ENCODE results near the gene FRMD1. TPM values are rescaled to one million over a fixed set of nuclear protein-coding genes. Genes with fewer than 3 reads are reported as not detected.
"Not testable (repeated sequence)": the region's sequence is repeated elsewhere in the genome, so short reads cannot be mapped to it uniquely, and the experiment has no call there.

FRMD1 gene
- total and polyA plus RNA-seq, 9 donors: 0.13 to 0.89 (median 0.33) TPM

GRCh38 chr6:168080393-168081077 is 1.5 kb upstream of the FRMD1 start:
- no peak overlapping the region for H3K27ac ChIP-seq (ENCODE audit: low read length)
- 81% methylated on average over 17 of the region's 24 CpGs for WGBS (ENCODE audit: insufficient coverage)
- H3K36me3 ChIP-seq (ENCODE audit: control insufficient read depth, insufficient read depth, low read length): no peaks in the 10 kb centered on the region
- no peak overlapping the region for H3K4me3 ChIP-seq (ENCODE audit: low read length)
- peaks cover 3% of the 10 kb centered on the region for H3K27me3 ChIP-seq (ENCODE audit: control insufficient read depth, insufficient read depth, low read length)
- peaks cover 52% of the 10 kb centered on the region for H3K4me1 ChIP-seq (ENCODE audit: control insufficient read depth, insufficient read depth, low read length)
- peak; percentile 51 for DNase-seq
- no peaks in the 10 kb centered on the region for H3K9me3 ChIP-seq (replicated peaks; ENCODE audit: control insufficient read depth, low read depth, low read length)

- H3K27ac ChIP-seq (ENCODE audit: low read length): no peak overlapping the region
- WGBS (ENCODE audit: insufficient coverage): 63% methylated on average over 13 of the region's 21 CpGs
- peak; percentile 91 for DNase-seq
- peaks cover 45% of the 10 kb centered on the region for H3K4me1 ChIP-seq (ENCODE audit: control insufficient read depth, insufficient read depth, low read length)
- no peaks in the 10 kb centered on the region for H3K36me3 ChIP-seq (ENCODE audit: control insufficient read depth, insufficient read depth, low read length)
- H3K4me3 ChIP-seq (ENCODE audit: low read length): no peak overlapping the region
- H3K27me3 ChIP-seq (ENCODE audit: control insufficient read depth, insufficient read depth, low read length): peaks cover 12% of the 10 kb centered on the region
- H3K9me3 ChIP-seq (replicated peaks; ENCODE audit: control insufficient read depth, low read depth, low read length): no peaks in the 10 kb centered on the region
Observed at GRCh38 chr6:168078175-168078942, 653 bp downstream of the FRMD1 start.

- H3K27ac ChIP-seq (ENCODE audit: low read length); DNase-seq; H3K4me3 ChIP-seq (ENCODE audit: low read length); H3K36me3 ChIP-seq (ENCODE audit: control insufficient read depth, insufficient read depth, low read length); H3K9me3 ChIP-seq (replicated peaks; ENCODE audit: control insufficient read depth, low read depth, low read length): not testable (repeated sequence)
- WGBS (ENCODE audit: insufficient coverage): 84% methylated on average over 6 of the region's 7 CpGs
- Histone ChIP-seq H3K27me3 (ENCODE audit: control insufficient read depth, insufficient read depth, low read length) (peaks cover 16% of the 10 kb centered on the region), H3K4me1 (ENCODE audit: control insufficient read depth, insufficient read depth, low read length) (peaks cover 35% of the 10 kb centered on the region)
Observed at GRCh38 chr6:168077401-168077800, 1.6 kb downstream of the FRMD1 start.

- no peak overlapping the region for H3K4me3 ChIP-seq (ENCODE audit: low read length)
- WGBS (ENCODE audit: insufficient coverage): 90% methylated on average over 34 of the region's 34 CpGs
- no peak overlapping the region for H3K27ac ChIP-seq (ENCODE audit: low read length)
- H3K36me3 ChIP-seq (ENCODE audit: control insufficient read depth, insufficient read depth, low read length): no peaks in the 10 kb centered on the region
- H3K4me1 ChIP-seq (ENCODE audit: control insufficient read depth, insufficient read depth, low read length): peaks cover 32% of the 10 kb centered on the region
- no peak for DNase-seq
- no peaks in the 10 kb centered on the region for H3K9me3 ChIP-seq (replicated peaks; ENCODE audit: control insufficient read depth, low read depth, low read length)
- peaks cover 20% of the 10 kb centered on the region for H3K27me3 ChIP-seq (ENCODE audit: control insufficient read depth, insufficient read depth, low read length)
Observed at GRCh38 chr6:168075787-168076202, 3.2 kb downstream of the FRMD1 start.

GRCh38 chr6:168075216-168075615 is 3.8 kb downstream of the FRMD1 start:
- no peaks in the 10 kb centered on the region for H3K36me3 ChIP-seq (ENCODE audit: control insufficient read depth, insufficient read depth, low read length)
- DNase-seq: no peak
- H3K9me3 ChIP-seq (replicated peaks; ENCODE audit: control insufficient read depth, low read depth, low read length): no peaks in the 10 kb centered on the region
- H3K4me1 ChIP-seq (ENCODE audit: control insufficient read depth, insufficient read depth, low read length): peaks cover 27% of the 10 kb centered on the region
- H3K27me3 ChIP-seq (ENCODE audit: control insufficient read depth, insufficient read depth, low read length): peaks cover 20% of the 10 kb centered on the region
- no peak overlapping the region for H3K4me3 ChIP-seq (ENCODE audit: low read length)
- no peak overlapping the region for H3K27ac ChIP-seq (ENCODE audit: low read length)
- WGBS (ENCODE audit: insufficient coverage): 90% methylated on average over 10 of the region's 13 CpGs

DNA sequence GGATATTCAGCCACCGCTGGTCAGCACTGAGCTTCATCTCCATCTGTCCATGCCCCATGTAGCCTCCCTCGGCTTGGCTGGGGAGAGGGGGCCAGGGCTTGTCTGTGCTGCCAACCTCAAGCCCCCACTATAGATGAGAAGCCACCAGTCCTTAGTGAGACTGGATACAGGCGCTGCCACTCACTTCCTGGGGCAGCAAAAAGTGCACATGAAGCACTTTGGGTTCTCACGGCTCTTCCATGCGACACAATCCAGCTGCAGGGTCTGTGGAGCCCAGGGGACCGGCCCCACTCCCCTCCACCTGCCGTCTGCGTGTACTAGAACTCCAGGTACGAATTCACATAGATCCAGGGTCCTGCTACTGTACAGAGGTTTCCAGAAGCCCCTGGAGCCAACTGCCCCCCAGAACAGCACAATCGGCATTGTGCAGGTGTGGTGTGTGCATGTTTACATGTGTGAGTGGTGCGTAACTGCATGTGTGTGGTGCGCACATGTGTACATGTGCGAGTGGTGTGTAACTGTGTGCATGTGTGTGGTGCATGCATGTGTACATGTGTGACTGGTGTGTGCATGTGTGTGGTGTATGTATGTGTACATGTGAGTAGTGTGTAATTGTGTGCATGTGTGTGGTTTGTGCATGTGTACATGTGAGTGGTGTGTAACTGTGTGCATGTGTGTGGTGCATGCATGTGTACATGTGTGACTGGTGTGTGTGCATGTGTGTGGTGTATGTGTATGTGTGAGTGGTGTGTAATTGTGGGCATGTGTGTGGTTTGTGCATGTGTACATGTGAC is 4.9 kb downstream of the FRMD1 start:
- Histone ChIP-seq H3K9me3 (replicated peaks; ENCODE audit: control insufficient read depth, low read depth, low read length) (no peaks in the 10 kb centered on the region), H3K36me3 (ENCODE audit: control insufficient read depth, insufficient read depth, low read length) (no peaks in the 10 kb centered on the region), H3K4me3 (ENCODE audit: low read length) (no peak overlapping the region), H3K27ac (ENCODE audit: low read length) (no peak overlapping the region), H3K27me3 (ENCODE audit: control insufficient read depth, insufficient read depth, low read length) (peaks cover 23% of the 10 kb centered on the region), H3K4me1 (ENCODE audit: control insufficient read depth, insufficient read depth, low read length) (peaks cover 16% of the 10 kb centered on the region)
- DNase-seq: no peak
- 68% methylated on average over 12 of the region's 13 CpGs for WGBS (ENCODE audit: insufficient coverage)

GRCh38 chr6:168072730-168073129 is 6.3 kb downstream of the FRMD1 start:
- H3K27me3 ChIP-seq (ENCODE audit: control insufficient read depth, insufficient read depth, low read length): peaks cover 23% of the 10 kb centered on the region
- no peaks in the 10 kb centered on the region for H3K36me3 ChIP-seq (ENCODE audit: control insufficient read depth, insufficient read depth, low read length)
- H3K4me3 ChIP-seq (ENCODE audit: low read length): no peak overlapping the region
- H3K27ac ChIP-seq (ENCODE audit: low read length): no peak overlapping the region
- no peaks in the 10 kb centered on the region for H3K9me3 ChIP-seq (replicated peaks; ENCODE audit: control insufficient read depth, low read depth, low read length)
- H3K4me1 ChIP-seq (ENCODE audit: control insufficient read depth, insufficient read depth, low read length): peaks cover 5% of the 10 kb centered on the region
- DNase-seq: no peak
- WGBS (ENCODE audit: insufficient coverage): 49% methylated on average over 2 of the region's 4 CpGs

GRCh38 chr6:168072261-168072660 is 6.8 kb downstream of the FRMD1 start:
- Histone ChIP-seq H3K4me1 (ENCODE audit: control insufficient read depth, insufficient read depth, low read length) (peaks cover 8% of the 10 kb centered on the region), H3K9me3 (replicated peaks; ENCODE audit: control insufficient read depth, low read depth, low read length) (no peaks in the 10 kb centered on the region), H3K36me3 (ENCODE audit: control insufficient read depth, insufficient read depth, low read length) (no peaks in the 10 kb centered on the region), H3K27me3 (ENCODE audit: control insufficient read depth, insufficient read depth, low read length) (peaks cover 23% of the 10 kb centered on the region), H3K27ac (ENCODE audit: low read length) (no peak overlapping the region), H3K4me3 (ENCODE audit: low read length) (no peak overlapping the region)
- no peak for DNase-seq
- 83% methylated on average over 16 of the region's 24 CpGs for WGBS (ENCODE audit: insufficient coverage)

GRCh38 chr6:168071620-168072019 is 7.4 kb downstream of the FRMD1 start:
- no peaks in the 10 kb centered on the region for H3K9me3 ChIP-seq (replicated peaks; ENCODE audit: control insufficient read depth, low read depth, low read length)
- H3K27me3 ChIP-seq (ENCODE audit: control insufficient read depth, insufficient read depth, low read length): peaks cover 23% of the 10 kb centered on the region
- no peak overlapping the region for H3K4me3 ChIP-seq (ENCODE audit: low read length)
- 71% methylated on average over 9 of the region's 9 CpGs for WGBS (ENCODE audit: insufficient coverage)
- H3K4me1 ChIP-seq (ENCODE audit: control insufficient read depth, insufficient read depth, low read length): peaks cover 8% of the 10 kb centered on the region
- H3K27ac ChIP-seq (ENCODE audit: low read length): no peak overlapping the region
- H3K36me3 ChIP-seq (ENCODE audit: control insufficient read depth, insufficient read depth, low read length): no peaks in the 10 kb centered on the region
- no peak for DNase-seq

GRCh38 chr6:168070804-168071203 is 8.2 kb downstream of the FRMD1 start:
- Histone ChIP-seq H3K27me3 (ENCODE audit: control insufficient read depth, insufficient read depth, low read length) (peaks cover 20% of the 10 kb centered on the region), H3K27ac (ENCODE audit: low read length) (no peak overlapping the region), H3K9me3 (replicated peaks; ENCODE audit: control insufficient read depth, low read depth, low read length) (no peaks in the 10 kb centered on the region), H3K4me1 (ENCODE audit: control insufficient read depth, insufficient read depth, low read length) (peaks cover 8% of the 10 kb centered on the region), H3K4me3 (ENCODE audit: low read length) (no peak overlapping the region), H3K36me3 (ENCODE audit: control insufficient read depth, insufficient read depth, low read length) (no peaks in the 10 kb centered on the region)
- no peak for DNase-seq
- 85% methylated on average over 7 of the region's 7 CpGs for WGBS (ENCODE audit: insufficient coverage)
